Activated CD4-positive, alpha-beta T cell treated with anti-CD3 and anti-CD28 coated beads, Interleukin-2, amount 50 U/mL, for 48 hours (primary cell): ENCODE results near the gene NADSYN1.

Experiments
- DNase-seq, 2 experiments: peaks; one replicate each; pipeline ENCODE4 v3.0.0-alpha.2; 2020

NADSYN1 gene

GRCh38 chr11:71451596-71452198, 1.3 kb upstream of the NADSYN1 start:
- DNase-seq = peak in 1 of 2 experiments; percentile 6

DNA sequence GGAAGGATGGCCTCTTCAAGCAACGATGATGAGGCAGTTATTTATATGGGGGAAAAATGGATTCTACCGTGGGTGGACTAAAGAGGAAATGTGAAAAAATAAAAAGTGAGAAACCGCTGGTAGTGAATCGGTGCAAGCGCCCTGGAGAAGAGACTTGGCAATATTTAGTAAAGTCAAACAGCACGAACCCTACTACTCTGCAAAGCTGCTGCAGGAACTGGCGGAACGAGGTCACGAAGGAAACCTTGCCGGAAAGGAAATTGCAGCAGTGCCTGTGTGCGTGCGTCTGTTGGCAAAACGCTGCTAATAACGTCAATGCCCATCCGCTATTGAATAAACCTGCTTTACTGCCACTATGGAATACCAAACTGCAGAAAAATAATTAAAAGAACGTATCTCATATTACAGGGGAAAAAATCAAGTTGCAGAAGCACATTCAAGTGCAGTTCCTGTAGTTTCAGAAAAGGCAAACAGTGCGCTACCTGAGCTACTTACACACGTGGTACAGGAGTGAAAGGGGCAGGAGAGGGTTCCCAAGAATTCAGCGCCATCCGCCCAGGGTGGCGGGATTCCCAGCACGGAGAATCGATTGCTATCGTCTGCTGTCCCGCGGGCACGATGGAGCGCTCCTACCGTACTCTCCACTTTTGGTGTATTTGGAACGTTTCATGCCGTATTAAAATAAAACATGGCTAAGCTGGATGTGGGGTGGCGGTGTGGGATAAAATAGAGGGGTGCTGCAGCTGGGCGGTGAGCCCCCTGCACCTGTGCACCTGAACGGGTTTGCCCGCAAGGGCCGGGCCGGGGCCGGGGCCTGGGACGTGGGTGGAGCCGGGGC, 585 bp upstream of the NADSYN1 start:
- DNase-seq = peak; percentile 46 to 54

DNA sequence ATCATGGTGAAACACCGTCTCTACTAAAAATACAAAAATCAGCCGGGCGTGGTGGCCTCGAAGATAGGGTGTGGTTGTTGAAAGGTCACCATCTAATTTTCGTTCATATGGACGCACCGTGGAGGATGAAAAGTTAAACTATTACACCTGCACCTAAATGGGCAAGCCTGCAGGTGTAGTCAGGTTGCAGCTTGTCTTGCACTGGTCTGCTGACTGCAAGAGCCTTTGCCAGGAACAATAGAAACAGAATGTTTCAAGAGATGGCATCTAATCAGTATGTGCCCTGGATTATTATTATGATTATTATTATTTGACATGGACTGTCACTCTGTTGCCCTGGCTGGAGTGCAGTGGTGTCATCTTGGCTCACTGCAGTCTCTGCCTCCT, 908 bp downstream of the NADSYN1 start:
- DNase-seq = no peak

- DNase-seq = no peak
Measured at GRCh38 chr11:71454470-71455113, 1.6 kb downstream of the NADSYN1 start.

- DNase-seq = no peak
Measured at GRCh38 chr11:71456294-71456693, 3.3 kb downstream of the NADSYN1 start.

DNA sequence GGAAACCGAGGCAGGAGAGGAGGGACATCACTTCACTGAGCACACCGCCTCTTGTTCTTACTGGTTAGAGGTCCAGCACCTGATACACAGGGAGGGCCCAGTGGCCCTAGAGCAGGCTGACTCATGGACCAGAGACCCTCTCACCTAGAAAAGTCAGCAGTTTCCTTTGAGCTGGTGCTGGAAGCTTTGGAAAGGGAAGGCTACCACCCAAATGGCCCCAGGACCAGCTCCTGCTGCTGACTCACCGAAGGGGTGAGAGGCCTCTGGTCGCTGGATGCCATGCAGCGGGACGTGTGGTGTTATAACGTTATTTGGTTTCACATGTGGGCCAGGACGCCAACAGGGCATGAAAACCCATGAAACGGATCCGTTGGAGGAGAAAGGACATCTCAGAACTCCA, 3.8 kb downstream of the NADSYN1 start:
- DNase-seq = no peak

DNA sequence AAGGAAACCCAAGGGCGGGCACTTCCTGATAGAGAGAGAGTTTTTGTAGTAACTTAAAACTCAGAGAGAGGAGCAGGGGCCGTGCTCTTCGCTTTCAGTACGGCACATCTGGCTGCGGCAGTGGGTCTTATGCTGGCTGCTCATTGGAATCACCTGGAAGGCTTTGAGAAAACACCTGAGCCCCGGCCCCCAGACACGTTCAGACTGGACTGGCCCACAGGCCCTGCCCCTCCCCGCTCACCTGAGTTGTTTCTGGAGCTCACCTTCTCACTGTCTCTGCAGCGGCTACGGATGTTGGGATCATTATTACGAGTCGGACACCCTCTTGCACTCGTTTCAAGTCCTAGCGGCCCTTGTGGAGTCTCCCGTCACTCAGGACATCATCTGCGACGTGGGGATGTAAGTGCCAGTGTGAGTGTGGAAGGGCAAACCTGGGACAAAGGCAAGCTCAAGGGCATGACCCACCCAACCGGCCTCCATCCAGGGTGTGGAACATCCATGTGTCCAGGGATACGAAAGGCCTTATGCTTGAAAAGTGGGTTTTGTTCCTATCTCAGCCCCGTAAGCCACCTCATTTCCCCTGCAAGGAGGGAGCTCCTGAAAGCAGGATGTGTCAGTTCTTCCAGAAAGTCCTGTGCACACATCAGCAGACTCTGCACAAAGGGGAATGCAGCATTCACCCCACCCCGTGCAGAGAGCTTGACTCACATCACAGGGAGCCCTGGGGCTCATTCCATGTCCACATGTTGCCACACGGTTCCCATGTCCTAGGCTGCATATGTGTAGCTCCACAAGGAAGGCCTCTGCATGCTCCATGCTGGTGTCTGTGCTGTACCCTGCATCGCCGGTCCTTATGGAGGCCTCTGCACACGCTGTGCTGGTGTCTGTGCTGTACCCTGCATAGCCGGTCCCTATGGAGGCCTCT, 5.4 kb downstream of the NADSYN1 start:
- DNase-seq = no peak

- no peak for DNase-seq
Measured at GRCh38 chr11:71459076-71459766, 6.2 kb downstream of the NADSYN1 start.

- DNase-seq = no peak
Measured at GRCh38 chr11:71459767-71460320, 6.8 kb downstream of the NADSYN1 start.

DNA sequence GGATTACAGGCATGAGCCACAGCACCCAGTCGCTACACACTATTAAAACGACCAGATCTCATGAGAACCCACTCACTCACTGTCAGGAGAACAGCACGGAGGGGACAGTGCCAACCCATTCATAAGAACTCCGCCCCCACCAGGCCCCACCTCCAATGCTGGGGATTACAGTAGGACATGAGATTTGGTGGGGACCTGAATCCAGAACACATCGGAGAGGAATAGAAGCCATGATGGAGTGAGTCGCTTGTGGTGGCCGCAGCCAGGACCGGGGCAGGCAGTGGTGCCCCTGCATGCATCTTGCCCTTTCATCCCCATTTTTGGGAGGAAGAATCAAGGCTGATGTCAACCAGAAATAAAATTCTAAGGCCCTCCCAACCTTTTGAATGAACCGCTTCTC, 8.7 kb downstream of the NADSYN1 start:
- no peak for DNase-seq

DNA sequence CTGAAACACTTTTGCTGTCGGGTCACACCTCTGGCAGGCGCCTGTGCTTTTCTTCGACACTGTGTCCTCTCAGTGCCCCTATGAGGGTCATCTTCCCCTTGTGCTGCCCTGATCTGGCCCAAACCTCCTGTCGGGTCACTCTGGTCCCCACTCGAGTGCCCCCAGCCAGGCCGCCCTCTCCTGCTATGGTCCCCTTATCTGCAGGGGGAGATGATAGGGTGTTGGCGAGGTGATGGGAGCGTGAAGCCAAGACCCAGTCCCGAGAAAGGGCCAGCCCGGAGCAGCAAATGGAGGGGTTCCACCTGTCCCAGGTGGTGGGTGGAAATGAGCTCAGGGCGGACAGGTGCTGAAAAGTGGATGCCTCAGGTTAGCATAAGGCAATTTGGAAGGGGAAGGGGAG, 9.7 kb downstream of the NADSYN1 start:
- no peak for DNase-seq

GRCh38 chr11:71463331-71464211, 10.6 kb downstream of the NADSYN1 start:
- no peak for DNase-seq

GRCh38 chr11:71465054-71465453, 12.1 kb downstream of the NADSYN1 start:
- no peak for DNase-seq

GRCh38 chr11:71466358-71466757, 13.4 kb downstream of the NADSYN1 start:
- no peak for DNase-seq

DNA sequence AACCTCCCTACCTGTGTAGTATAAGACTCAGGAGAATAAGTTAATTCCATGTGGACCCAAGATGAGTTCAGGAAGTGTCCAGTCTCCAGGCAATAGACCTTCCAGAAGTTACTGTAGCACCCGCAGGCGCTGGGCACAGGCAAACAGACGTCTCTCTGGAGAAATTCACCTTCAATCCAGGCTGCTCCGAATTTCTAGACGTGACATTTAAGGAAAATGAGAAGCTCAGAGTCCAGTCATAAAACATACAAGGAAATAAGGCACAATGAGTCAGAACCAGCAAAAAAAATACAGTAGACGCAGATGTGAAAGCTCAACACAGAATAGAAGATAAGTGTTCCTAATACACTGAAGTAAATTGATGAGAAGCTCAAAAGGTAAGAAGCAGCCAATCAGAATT, 14.2 kb downstream of the NADSYN1 start:
- DNase-seq = no peak

- no peak for DNase-seq
Measured at GRCh38 chr11:71470946-71471345, 17.9 kb downstream of the NADSYN1 start.

DNA sequence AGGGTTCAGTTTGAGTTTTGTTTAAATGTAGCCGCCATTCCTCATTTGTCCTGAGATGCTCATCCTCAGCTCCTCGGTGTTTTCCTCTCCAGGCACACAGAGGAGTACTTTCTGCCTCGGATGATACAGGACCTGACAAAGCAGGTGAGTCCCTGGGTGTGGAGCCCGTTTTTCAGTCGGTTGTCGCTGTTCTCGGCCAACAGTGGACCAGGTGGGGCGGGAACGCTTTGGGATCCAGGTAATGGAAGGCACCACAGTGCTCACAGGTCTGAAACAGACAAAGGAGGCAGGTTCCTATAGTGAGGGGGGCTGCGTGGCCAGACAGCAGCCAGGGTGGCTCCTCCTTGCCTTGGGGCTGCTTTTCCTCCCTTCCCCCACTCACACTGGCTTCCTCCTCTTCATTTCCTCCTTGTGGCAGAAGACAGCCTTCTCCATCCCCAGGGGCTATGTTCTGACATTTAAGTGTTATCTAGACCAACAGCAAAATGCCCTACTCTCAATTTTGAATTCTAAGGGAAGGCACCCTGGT, 19.4 kb downstream of the NADSYN1 start:
- DNase-seq = no peak

- DNase-seq = no peak
Measured at GRCh38 chr11:71472941-71473792, 20.2 kb downstream of the NADSYN1 start.

- no peak for DNase-seq
Measured at GRCh38 chr11:71473793-71474080, 20.7 kb downstream of the NADSYN1 start.
